GM21515 (cell line): ENCODE results near the gene CLIP2.
"Not testable (repeated sequence)": the region's sequence is repeated elsewhere in the genome, so short reads cannot be mapped to it uniquely, and the experiment has no call there.

ENCODE experiments used
- ATAC-seq: cut with Tn5 transposase; IDR thresholded peaks from one replicate; pipeline ENCODE4 v1.9.1; 2021; ENCODE audit not compliant: unreplicated experiment

Gene CLIP2

GRCh38 chr7:74428023-74428422 is 138.8 kb downstream of the CLIP2 start:
- ATAC-seq, result no peak

GRCh38 chr7:74429153-74429747 is 140.0 kb downstream of the CLIP2 start:
- ATAC-seq, result no peak

DNA sequence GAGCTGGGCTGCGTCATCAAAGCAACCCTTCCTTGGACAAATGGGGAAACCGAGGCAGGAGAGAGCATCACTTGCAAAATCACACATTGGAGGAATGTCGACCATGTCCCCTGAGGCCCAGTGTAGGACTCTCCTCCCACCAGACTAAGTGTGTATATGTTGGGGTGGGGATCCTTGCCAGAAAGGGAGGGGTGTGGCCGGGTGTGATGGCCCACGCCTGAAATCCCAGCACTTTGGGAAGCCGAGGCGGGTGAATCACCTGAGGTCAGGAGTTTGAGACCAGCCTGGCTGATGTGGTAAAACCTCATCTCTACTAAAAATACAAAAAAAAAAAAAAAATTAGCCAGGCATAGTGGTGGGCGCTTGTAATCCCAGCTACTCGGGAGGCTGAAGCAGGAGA is 141.2 kb downstream of the CLIP2 start:
- ATAC-seq, result not testable (repeated sequence)

DNA sequence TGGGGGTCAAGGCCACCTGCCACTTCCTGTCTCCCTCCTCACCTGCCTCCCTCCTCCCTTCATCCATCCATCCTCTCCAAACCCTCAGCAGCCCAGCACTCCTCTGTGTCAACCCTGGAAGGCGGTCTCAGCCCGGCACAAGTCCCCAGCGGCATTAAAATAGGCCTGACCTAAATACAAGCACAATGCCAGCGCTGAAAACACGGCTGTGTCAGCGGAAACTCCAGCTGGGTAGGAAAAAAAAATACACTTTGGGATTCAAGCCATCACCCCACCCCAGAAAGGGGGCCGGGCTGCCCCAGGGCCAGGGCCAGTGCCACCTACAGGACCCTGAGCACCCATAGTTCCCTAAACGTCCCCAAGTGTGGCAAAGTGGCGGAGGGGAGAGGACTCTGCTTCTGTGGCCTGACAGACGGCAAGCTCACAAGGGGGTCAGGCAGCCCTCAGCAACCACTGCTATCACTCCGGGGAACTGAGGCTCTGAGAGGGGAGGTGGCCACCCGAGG is 141.8 kb downstream of the CLIP2 start:
- ATAC-seq, result no peak

DNA sequence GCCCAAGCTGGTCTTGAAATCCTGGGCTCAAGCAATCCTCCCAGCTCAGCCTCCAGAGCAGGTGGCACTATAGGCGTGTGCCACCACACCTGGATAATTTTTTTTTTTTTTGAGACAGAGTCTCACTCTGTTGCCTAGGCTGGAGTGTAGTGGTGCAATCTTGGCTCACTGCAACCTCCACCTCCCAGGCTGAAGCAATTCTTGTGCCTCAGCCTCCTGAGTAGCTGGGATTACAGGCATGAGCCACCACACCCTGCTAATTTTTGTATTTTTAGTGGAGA is 148.0 kb downstream of the CLIP2 start:
- not testable (repeated sequence) for ATAC-seq

- ATAC-seq, result no peak
These were observed 149.1 kb downstream of the CLIP2 start for GRCh38 chr7:74438327-74438726.

DNA sequence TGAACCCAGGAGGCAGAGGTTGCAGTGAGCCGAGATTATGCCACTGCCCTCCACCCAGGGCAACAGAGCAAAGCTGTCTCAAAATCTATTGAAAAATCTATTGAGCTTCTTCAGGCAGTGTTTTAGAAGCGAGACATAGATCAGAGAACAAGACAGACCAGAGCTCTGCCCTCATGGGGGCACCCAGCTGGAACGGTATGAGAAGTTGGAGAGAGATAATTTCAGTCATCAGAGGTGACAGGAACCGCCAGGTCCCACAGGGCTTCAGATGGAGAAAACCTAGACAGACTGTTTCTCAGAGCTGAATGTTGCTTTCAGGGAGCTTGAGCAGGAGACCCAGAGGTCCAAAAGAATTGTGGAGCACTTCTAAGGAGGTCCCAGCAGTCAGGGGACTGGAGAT is 150.3 kb downstream of the CLIP2 start:
- no peak for ATAC-seq

- not testable (repeated sequence) for ATAC-seq
These were observed 150.9 kb downstream of the CLIP2 start for GRCh38 chr7:74440143-74440542.

DNA sequence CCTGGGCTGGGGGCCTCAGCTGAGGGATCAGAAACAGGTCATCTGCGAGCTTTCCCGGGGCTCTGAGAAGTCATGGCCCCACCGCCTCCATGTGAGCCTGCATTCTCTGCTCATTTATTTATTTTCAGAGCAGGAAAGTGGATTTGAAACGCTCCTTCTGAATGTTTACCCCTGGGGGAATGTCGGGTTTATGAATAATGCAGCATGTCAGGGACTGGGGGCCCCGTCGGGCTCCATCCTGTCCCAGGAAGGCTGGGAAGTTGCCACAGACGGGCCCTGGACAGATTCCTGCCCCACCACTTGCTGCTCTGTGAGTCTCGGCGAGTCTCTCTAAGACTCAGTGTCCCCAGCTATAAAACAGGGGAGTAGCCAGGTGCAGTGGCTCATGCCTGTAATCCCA is 152.6 kb downstream of the CLIP2 start:
- ATAC-seq, result no peak

DNA sequence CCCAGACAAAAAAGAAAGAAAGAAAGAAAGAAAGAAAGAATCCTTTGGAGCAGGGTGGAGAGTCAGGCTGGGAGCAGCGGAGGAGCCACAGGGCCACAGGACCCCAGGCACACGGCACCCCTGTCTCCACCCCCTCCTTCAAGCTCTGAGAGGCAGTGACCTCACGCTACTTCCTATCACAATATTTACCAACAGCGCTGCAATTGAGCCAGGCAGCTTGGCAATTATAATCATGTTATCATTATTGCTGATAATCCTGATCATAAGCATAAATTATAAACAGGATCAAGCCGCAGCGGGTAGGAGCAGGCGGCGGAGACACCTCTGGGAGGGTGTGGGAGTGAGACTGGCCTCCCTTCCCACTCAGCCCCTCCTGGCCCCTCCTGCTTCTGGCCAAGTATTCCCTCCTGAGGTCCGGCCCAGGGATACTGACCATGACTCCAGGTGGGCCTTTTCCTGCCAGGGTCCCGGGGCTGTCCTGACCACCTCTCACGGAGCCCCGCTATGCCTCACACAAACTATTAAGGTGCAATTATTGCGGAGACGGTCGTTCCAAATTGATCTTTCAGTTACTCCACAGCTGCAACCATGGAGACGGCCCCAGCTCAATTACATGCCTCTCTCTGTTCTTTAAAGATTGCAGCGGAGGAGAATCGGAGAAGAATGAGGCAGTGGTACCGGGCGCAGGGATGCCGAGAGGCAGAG is 154.5 kb downstream of the CLIP2 start:
- no peak for ATAC-seq

GRCh38 chr7:74449144-74449543 is 159.9 kb downstream of the CLIP2 start:
- no peak for ATAC-seq

DNA sequence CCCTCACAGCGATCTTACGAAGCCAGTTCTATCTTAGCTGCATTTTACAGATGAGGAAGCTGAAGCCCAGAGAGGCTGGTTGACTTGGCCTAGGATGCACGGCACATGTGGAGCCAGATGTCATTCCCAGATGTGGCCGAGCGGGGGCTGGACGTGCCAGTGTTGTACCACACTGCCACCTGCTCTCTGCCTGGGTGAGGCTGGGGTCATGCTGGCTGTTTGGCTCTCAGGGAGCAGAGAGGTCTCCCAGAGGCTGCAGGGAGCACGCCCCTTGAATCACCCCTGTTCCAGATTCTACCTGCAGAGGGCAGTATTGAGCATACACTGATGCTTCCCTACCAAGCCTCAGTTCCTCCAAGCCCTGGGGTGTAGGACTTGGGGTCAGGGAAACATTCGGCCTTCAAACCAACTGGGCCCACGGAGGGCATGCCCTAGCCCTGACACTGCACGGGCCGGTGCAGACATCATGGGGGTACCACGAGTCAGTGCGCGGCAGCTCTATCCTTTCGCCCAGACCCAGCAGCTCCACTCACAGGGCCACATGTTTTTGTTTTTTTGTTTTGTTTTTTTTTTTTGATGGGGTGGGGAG is 160.7 kb downstream of the CLIP2 start:
- ATAC-seq, result no peak

DNA sequence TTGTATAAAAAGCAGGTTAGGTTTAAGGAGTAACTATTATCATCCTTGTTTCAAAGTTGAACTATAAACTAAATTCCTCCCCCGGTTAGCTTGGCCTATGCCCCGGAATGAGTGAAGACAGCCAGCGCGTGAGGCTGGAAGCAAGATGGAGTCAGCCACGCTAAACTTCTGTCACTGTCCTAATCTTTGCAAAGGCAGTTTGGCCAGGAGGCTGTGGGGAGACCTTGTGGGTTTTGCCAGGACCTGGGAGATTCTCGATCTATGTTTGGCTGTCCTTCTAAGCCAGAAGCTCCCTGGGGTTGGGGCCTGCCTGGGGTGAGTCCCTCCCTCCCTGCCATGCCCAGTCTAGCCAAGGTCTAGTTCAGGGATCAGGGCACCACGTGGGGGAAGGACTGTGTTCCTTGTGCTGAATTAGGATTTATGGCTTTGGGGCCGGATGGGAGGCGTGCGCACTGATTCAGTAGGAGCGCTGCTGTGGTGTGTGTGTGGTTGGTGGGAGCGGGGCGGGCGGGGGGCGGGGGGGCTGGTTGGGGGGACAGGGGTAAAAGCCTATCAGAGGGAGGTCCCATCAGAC is 163.6 kb downstream of the CLIP2 start:
- no peak for ATAC-seq

- ATAC-seq, result no peak
These were observed 164.3 kb downstream of the CLIP2 start, which contains the start of gene GTF2IRD1 for GRCh38 chr7:74453322-74454011. Gene GTF2IRD1, plus strand, starts transcription at chr7:74453906. Its CDS starts 54,175 bp downstream, at chr7:74508081.

DNA sequence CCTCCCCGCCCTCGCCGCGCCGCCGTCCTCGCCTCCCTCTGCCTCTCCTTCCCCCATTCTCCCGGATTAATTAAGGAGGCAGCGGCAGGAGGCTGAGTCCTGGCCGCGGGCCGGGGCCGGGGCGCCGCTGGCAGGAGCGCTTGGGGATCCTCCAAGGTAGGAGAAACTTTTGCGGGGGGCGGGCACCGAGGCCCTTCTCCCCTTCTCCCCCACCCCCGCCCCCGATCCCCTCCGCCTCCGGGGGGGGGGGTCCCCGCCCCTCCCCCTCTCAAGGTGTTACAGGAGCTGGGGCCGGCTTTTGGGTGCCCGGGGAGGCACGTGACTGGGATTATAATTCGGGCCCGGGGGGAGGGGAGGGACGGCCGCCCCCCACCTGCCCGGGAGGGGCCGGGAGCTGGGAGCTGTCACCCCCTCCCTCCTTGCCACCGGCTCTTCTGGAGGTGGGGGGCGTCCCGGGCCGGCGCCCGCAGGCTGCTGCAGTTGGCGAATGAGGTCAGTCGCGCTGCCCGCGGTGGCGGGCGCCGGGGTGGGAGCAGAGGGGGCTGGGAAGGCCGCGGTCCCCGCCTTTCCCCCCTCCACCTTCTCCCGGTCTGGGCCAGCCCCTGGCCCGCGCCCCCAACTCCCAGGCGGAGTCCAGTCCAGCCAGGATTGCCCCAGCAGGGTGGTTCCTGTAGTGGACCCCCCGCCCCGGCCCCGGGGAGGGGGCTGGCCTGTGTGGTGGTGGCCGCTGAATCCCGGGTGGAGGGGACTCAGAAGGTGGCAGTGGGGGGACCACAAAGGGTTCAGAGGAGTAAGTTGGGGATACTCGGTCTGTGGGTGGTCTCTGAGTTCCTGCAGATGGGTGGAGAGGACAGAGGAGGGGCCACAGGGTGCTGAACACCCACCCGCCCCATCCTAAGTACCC is 165.1 kb downstream of the CLIP2 start:
- no peak for ATAC-seq

DNA sequence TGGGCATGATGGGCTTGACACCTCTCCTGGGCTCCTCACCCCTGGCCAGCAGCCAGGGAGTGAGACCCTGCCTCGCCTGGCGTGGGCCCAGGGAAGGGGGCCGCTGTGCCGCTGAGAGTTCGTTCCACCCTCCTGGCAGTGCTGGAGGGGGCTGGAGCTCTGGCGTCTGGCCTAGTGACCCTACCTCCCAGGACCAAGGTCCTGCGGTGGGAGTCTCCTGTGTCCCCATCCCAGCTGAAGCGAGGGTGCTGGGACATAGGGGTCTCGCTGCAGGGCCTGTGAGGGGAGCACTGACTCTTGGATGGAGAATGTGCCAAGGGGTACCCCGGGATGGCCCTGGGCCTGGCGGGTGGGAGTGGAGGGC is 165.7 kb downstream of the CLIP2 start:
- ATAC-seq, result no peak

GRCh38 chr7:74455291-74455804 is 166.1 kb downstream of the CLIP2 start:
- no peak for ATAC-seq
